AML-193 (cell line): Measurements from ENCODE around the gene MCF2L.
"Not testable (repeated sequence)": the region's sequence is repeated elsewhere in the genome, so short reads cannot be mapped to it uniquely, and the experiment has no call there.

Source experiments
- DNase-seq, 2 experiments: peaks; one replicate each; lab custom pipeline; 2025; lab: John Stamatoyannopoulos, UW

The MCF2L gene

DNA sequence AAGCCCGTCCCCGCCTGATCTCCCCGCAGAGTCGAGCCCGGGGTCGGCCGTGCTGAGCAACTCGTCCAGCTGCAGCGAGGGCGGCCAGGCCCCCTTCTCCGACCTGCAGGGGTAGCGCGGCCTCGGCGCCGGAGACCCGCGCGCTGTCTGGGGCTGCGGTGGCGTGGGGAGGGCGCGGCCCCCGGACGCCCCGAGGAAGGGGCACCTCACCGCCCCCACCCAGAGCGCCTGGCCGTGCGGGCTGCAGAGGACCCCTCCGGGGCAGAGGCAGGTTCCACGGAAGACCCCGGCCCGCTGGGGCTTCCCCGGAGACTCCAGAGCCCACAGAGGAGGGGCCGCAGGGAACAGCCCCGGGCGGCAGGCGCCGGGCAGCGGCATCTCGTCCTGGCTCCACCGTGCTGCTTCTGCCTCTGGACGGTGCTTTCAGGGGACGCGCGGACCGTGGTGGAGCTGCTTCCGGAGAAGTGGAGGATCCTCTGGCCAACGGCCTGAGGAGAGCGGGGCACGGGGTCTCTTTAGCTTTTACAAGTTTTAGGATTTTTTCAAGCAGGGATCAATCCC lies 127.8 kb downstream of the MCF2L start:
- no peak for DNase-seq

DNA sequence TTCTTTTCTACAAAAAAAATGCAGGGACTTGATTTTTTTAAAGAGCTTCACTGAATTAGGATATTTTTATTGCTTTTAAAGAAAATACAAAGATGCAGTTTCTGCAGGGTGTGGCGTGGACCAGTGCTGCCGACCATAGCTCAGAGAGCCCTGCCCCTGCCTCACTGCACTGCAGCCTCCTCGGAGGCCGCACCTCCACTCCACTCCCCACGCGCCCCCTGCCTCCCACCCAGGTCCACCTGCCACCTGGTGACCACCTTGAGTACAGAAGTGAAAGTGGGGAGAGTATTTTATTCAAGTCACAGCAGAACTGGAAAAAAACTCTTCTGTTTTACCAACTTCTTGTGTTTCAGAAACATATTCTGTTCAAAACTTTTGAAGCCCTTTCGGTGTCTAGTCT lies 128.6 kb downstream of the MCF2L start:
- DNase-seq, result no peak

DNA sequence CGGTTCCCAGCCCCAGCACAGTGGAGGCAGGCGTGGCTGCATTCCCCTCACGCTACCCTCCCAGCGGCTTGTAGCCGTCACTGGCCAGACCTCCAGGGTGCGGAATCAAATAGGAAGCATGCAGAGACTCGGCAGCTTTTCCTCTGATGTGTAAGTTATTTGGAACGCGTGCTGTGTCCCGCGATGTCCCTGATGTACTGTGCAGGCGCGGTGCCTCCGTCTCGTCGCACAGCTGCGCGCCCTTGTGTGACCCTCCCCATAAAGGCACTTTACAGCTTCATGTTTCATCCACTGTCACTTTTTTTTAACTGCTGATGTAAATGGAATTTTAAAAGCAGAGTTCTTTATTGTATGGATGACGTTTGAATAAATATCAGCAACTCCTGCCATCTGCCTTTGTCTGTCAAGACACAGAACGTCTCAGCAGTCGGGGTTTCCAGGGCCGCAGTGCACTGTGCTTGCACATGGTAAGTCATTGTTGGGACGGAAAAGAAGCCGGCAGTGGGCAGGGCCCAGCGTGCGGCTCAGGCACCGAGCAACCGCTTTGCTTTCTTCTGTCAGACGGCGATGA lies 129.2 kb downstream of the MCF2L start:
- DNase-seq, result no peak

DNA sequence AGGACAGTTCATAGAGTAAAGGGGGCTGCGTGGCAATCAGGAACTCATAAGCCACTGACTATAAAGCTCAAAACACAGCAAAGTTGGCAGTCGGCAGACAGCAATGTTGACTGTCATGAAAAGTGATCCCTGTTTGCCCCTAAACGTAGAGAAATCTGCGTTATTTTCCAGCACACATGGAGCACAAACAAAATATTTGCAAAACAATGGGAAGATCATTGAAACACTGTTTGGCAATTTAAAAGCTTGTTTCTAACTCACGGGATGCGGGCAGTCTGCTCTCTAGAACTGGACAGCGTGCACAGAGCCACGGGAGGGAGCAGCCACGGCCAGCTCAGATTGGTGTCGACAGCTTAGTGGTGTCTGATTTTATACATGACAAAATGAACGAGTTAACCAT lies 130.1 kb downstream of the MCF2L start:
- DNase-seq, result no peak

DNA sequence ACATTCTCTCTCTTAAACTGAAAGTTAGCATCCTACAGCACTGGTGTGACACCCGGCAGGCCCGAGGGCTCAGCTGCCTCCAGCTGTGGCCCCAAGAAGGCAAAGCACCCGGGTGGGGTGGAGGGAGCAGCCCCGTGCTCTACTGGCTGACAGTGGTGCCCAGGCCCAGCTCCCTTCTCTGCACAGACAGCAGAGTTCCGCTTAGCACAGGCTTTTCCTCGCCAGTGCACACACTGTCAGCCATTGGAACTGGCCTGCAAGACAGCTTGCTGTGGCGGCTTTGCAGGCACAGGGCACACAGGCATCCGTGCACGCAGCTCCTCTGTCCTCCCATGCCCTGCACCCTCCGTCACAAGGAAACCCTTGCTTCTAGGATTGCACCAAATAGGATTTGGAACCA lies 133.3 kb downstream of the MCF2L start:
- DNase-seq, result not testable (repeated sequence)

DNA sequence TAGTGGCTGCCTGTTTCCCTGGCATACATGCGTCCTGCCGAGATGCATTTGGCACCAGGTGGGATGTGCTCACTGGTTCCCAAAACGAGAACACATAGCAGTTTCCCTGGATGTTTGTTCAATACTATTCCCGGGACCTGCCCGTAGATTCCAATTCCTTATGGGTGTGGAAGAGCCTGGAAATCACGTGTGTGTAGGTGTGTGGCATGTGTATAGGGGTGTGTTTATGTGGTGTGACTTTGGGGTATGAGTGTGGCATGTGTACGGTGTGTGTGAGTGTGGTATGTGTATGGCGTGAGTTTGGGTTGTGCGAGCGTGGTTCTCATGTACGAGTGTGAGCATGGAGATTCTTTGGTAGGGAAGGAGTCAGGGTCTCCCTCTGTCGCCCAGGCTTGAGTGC lies 133.7 kb downstream of the MCF2L start:
- no peak for DNase-seq

DNA sequence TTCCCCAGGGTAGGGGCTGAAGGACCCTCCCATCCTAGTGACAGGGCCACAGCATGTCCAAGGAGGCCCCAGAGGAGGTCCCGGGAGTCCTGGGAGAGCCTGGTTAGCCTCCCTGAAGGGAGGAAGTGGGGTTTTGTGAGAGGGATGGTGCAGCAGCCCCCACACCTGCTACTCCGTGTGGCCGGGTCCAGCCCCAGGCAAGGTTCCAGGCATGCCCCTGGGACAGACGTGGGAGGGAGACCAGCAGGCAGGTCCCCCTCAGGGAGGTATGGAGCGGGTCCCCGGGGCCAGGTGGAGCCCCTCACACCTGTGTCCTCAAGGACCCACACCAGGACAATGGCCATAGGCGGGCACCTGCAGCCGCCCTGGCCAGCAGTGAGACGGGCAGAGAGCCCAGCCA lies 134.6 kb downstream of the MCF2L start:
- DNase-seq, result no peak

DNA sequence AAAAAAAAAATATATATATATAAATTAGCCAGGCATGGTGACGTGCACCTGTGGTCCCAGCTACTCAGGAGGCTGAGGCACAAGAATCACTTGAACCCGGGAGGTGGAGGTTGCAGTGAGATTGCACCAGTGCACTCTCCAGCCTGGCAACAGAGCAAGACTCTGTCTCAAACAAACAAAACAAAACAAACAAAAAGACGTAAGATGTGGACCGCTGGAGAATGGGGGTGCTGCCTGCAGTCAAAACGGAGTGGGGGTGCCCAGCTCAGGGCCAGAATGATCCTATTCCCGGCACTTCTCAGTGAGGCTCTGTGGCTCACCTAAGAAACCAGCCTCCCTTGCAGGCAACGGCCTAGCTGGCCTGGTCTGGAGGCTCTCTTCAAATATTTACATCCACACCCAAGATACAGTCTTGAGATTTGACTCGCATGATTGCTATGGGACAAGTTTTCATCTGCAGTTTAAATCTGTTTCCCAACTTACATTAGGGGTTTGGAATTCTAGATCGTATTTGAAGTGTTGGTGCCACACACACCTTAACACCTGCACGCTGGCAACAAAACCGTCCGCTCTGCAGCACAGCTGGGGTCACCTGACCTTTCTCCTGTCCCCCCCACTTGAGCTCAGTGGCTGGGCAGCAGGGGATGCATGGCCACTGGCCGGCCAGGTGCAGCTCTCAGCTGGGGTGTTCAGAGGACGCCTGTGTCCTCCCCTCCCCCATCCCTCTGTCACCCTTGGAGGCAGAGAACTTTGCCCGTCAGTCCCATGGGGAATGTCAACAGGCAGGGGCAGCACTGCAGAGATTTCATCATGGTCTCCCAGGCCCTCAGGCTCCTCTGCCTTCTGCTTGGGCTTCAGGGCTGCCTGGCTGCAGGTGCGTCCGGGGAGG lies 136.3 kb downstream of the MCF2L start, which contains the start of gene F7:
TSS of gene F7 (plus strand) at position 760 of the 889 bp plus-strand sequence. CDS start at position 811, 51 bp downstream.
- DNase-seq, result no peak

DNA sequence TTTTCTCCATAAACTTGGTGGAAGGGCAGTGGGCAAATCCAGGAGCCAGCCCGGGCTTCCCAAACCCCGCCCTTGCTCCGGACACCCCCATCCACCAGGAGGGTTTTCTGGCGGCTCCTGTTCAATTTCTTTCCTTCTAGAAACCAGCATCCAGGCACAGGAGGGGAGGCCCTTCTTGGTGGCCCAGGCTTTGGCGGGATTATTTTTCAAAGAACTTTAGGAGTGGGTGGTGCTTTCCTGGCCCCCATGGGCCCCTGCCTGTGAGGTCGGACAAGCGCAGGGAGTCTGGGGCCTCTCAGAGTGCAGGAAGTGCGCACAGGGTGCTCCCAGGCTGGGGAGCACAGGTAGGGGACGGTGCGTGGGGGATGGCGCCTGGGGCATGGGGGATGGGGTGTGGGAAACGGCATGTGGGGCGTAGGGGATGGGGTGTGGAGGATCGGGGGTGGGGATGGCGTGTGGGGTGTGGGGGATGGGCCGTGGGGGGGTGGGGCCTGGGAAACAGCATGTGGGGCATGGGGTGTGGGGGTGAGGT lies 137.0 kb downstream of the MCF2L start:
- no peak for DNase-seq

DNA sequence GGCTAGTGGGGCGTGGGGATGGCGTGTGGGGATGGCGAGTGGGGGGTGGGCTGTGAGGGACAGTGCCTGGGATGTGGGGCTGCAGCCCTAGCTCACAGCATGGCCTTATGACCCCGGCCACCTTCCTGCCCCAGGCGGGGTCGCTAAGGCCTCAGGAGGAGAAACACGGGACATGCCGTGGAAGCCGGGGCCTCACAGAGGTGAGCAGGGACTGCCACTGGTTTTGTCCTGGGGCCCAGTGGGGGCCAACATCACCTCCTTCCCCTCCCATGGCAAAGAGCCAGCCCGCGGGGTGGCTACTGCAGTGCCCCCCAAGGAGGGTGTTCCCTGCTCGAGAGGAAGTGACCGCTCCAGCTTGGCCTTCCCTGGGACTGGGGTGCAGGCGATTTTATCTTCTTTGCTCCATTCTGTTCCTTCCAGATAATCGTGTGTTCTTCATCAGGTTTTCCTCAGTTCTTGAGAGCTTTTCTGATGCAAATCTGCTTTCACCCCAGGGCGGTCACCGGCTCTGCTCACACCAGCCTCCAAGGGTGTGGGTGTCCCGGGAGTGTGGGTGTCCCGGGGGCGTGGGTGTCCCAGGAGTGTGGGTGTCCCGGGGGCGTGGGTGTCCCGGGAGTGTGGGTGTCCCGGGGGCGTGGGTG lies 137.8 kb downstream of the MCF2L start:
- DNase-seq, result no peak

DNA sequence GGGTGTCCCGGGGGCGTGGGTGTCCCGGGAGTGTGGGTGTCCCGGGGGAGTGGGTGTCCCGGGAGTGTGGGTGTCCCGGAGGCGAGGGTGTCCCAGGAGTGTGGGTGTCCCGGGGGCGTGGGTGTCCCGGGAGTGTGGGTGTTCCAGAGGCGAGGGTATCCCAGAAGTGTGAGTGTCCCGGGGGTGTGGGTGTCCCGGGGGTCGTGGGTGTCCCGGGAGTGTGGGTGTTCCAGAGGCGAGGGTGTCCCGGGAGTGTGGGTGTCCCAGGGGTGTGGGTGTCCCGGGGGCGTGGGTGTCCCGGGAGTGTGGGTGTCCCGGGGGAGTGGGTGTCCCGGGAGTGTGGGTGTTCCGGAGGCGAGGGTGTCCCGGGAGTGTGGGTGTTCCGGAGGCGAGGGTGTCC lies 139.5 kb downstream of the MCF2L start:
- not testable (repeated sequence) for DNase-seq

DNA sequence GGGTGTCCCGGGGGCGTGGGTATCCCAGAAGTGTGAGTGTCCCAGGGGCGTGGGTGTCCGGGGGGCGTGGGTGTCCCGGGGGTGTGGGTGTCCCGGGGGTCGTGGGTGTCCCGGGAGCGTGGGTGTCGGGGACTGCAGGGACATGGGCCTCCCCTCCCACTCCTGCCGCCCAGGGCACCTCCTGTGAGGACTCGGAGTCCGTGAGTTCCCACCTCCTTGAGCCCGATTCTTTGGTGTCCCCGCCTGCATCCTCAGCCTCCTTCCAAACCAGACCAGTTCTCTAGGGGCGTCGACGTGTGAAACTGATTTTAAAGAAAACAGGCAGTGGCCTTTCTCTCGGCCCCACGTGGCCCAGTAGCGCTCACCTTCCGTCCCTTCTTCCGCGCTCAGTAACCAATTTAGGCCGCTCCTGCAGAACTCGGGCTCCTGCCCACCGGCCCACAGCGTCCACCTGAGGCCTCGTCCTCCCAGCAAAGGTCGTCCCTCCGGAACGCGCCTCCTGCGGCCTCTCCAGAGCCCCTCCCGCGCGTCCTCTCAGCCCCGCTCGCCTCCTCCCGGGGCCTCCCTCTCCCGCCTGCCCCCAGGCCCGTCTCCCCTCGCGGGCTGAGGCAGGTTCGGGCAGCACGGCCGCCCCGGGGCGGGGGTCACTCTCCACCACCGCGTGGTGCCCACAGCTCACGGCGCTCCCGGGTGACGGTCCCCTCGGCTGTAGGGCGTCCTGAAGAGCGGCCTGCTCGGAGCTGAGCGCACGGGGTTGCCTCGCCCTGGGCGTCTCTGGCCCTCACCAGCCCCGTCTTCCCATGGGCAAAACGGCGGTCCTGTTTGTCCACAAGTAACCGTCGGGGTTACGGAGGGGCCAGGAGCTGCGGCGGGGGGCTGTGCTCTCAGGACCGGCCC lies 140.4 kb downstream of the MCF2L start:
- no peak for DNase-seq

DNA sequence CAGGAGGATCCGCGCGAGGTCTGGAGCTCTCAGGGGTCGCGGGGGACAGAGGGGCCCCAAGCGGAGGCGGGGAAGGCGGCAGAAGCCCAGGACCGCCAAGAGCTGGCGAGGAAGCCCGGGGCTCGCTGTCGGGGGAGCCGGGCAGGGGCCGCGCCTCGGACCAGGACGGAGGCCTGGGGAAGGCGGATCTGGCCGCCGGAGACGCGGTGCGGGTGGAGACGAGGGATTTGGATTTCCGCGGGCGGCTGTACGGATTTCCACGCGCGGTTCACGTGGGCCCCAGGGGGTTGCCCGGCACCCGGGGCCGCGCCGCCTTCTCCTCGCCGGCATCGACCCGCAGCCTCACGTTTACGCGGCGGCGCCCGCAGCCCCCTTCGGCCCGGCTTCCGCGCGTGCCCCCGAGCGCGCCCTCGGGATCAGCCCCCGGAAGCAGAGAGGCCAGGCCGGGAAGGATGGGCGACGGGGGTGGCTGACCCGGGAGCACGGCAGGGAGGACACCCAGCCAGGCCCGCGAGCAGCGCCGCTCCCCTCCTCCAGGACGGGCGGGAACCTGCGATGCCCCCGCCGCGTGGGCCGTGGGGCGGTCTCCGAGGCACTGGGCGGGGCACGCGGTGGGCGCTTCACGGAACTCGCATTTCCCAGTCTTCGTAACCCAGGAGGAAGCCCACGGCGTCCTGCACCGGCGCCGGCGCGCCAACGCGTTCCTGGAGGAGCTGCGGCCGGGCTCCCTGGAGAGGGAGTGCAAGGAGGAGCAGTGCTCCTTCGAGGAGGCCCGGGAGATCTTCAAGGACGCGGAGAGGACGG lies 141.2 kb downstream of the MCF2L start:
- DNase-seq, result no peak

DNA sequence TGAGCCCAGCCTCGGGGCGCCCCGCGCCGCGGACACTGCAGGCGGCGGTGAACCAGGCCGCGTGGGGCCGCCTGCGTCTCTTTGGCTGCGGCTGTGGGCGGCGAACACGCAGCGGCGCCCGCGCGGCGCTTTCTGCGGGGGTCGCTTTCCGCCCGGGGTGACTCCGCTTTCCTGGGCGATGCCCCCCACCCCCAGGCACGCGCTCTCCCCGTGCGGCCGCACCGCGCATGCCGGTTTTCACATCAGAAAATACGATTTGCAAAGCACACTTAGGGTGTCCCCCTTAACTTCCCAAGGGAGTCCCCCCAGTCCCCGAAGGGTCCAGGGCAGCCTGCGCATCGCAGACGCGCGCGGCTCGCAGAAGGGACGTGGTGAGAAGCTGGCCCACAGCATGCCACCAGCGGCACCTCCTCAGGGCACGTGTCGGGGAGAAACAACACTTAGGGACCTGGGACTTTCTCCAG lies 141.9 kb downstream of the MCF2L start:
- no peak for DNase-seq

DNA sequence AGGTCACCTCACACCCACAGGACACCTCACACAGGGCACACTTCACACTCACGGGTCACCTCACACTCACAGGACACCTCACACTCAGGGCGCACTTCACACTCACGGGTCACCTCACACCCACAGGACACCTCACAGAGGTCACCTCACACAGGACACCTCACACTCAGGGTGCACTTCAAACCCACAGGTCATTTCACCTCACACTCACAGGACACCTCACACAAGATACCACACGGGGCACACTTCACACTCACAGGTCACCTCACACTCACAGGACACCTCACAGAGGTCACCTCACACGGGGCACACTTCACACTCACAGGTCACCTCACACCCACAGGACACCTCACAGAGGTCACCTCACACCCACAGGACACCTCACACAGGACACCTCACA lies 142.8 kb downstream of the MCF2L start:
- not testable (repeated sequence) for DNase-seq

DNA sequence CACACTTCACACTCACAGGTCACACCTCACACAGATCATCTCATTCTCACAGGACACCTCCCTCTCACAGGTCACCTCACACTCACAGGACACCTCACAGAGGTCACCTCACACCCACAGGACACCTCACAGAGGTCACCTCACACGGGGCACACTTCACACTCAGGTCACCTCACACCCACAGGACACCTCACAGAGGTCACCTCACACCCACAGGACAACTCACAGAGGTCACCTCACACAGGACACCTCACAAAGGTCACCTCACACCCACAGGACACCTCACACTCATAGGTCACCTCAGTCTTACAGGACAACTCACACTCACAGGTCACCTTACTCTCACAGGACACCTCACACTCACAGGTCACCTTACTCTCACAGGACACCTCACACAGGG lies 143.5 kb downstream of the MCF2L start:
- DNase-seq, result not testable (repeated sequence)

DNA sequence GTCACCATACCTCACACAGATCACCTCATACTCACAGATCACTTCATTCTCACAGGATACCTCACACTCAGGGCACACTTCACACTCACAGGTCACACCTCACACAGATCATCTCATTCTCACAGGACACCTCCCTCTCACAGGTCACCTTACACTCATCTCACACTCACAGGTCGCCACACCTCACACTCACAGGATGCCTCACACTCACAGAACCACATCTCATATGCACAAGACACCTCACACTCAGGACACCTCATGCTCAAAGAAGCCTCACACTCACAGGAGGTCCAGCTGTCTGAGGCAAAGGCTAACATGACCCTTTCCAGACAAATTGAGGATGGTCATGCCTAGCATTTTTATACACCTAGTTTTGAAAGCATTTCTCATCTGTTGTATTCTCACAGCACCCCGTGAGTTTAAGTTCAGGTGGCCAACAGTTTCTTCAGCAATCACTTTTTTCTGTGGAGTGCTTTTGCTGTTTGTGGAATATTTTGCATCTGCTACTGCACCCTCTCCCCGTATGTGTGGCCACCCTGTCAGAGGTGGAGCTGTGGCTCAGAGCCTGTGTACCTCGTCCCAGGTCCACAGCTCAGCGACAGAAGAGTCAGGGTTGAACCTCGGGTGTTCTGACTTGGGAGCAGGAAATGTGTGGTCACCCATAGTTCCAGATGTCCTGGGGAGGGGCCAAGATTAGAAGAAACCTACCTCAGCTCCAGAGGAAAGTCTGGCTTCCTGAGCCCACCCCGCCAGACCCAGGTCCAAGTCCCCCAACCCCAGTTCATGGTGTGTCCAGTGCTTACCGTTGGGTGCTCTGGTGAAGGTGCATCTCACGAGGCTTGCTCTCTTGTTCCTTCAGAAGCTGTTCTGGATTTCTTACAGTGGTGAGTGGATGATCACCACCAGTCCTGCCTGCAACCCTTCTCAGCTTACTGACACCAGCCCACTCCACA lies 144.2 kb downstream of the MCF2L start:
- DNase-seq, result no peak

DNA sequence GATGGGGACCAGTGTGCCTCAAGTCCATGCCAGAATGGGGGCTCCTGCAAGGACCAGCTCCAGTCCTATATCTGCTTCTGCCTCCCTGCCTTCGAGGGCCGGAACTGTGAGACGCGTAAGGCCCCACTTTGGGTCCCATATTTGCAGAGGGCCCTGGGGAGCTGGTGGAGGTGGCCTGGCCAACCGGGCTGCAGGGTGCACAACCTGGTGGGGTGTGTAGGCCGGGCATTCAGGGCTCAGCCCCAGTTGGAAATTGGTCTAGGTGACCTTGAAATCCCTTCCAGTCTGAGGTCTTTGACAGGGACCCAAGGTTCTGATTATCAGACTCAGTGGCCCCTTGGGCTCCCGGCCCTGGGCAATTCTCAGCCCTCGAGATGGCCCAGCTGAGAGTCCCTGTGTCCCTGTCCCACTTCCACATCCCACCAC lies 144.8 kb downstream of the MCF2L start:
- DNase-seq, result no peak
